Mesodermal cell (in vitro differentiated cells): Measurements from ENCODE around the gene CCDC97.

ENCODE experiments used
- H3K27ac ChIP-seq: 2 replicates; pipeline ENCODE4 v1.7.0; 2013; ENCODE audit warnings: mild to moderate bottlenecking, low read depth, low read length, moderate library complexity; ENCODE audit not compliant: severe bottlenecking
- H3K36me3 ChIP-seq: 2 replicates; pipeline ENCODE4 v1.7.1; 2013; ENCODE audit warnings: mild to moderate bottlenecking, low read length, moderate library complexity; ENCODE audit not compliant: control insufficient read depth, insufficient read depth
- H3K4me1 ChIP-seq: one replicate; pipeline ENCODE4 v1.7.1; 2013; ENCODE audit warnings: mild to moderate bottlenecking, low read length; ENCODE audit not compliant: insufficient read depth, control insufficient read depth, poor library complexity, severe bottlenecking
- H3K4me3 ChIP-seq: 2 replicates; pipeline ENCODE4 v1.7.0; 2013; ENCODE audit warnings: low read length, control low read depth, mild to moderate bottlenecking; ENCODE audit not compliant: insufficient read depth, poor library complexity, severe bottlenecking; ENCODE audit errors: extremely low read depth
- H3K9me3 ChIP-seq: 2 replicates; pipeline ENCODE4 v1.7.1; 2013; ENCODE audit warnings: mild to moderate bottlenecking, low read length, moderate library complexity; ENCODE audit not compliant: control insufficient read depth
- WGBS, 2 experiments: methylation state at CpG; one replicate each; pipeline ENCODE4 v1.1.5; 2013; ENCODE audit warnings: missing lambda C conversion rate in 2 of 2; ENCODE audit not compliant: insufficient coverage in 2 of 2; 5-methylcytosine and 5-hydroxymethylcytosine counted together

Gene CCDC97

DNA sequence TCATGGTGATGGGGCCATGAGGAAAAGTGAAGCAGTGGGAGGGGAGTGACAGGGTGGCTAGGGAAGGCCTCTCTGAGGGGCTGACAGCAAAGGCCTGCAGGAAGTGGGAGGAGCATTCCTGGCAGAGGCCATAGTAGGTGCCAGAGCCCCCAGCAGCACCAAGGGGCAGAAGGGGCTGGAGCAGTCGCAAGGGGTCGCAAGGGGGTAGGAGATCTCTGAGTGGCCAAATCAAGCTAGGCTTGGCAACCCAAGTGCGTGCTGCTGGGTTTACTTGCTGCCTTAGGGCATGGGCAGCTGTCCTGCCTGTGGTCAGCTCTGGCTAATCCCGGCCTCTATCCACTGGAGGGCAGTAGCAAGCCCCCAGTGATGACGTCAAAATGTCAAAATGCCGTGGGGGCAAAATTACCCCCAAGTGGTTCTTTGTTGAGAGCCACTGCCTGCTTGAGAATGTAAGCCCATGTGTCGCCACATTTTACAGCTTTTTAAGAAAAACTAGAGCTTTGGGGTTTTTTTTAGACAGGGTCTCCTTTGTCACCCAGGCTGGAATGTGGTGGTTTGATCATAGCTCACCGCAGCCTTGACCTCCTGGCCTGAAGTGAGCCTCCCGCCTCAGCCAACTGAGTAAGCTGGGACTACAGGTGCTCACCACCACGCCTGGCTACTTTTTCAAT is 11.8 kb downstream of the CCDC97 start:
- Histone ChIP-seq H3K9me3 (no peaks in the 10 kb centered on the region), H3K4me1 (peaks cover 69% of the 10 kb centered on the region), H3K36me3 (peaks cover 59% of the 10 kb centered on the region), H3K27ac (peak overlapping the region; percentile 99), H3K4me3 (no peak overlapping the region)
- WGBS, 2 experiments: 47 to 49% methylated on average over 10 of the region's 10 CpGs

DNA sequence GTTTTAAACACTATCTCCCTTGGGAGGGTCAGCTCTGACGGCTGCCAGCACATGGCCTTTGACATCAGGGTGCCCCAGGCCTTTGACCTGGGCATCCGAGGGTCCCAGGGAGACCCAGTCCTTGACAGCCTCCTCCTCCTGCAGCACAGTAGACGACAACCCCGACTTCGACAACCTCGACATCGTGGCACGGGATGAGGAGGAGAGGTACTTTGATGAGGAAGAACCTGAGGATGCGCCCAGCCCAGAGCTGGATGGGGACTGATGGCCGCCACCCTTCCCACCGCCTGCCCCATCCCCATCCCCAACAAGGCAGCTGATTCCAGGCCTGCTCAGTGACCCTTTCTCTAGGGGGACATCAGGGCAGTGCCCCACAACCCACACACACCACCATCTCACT is 12.5 kb downstream of the CCDC97 start:
- peaks cover 76% of the 10 kb centered on the region for H3K4me1 ChIP-seq
- H3K4me3 ChIP-seq: no peak overlapping the region
- H3K9me3 ChIP-seq: no peaks in the 10 kb centered on the region
- peaks cover 57% of the 10 kb centered on the region for H3K36me3 ChIP-seq
- 87 to 98% methylated on average over 3 to 5 of the region's 11 CpGs for WGBS, 2 experiments
- H3K27ac ChIP-seq: peak overlapping the region; percentile 99

GRCh38 chr19:41323023-41323422 is 13.1 kb downstream of the CCDC97 start:
- H3K27ac ChIP-seq: peak overlapping the region; percentile 99
- 32 to 56% methylated on average over 7 of the region's 7 CpGs for WGBS, 2 experiments
- peaks cover 81% of the 10 kb centered on the region for H3K4me1 ChIP-seq
- H3K36me3 ChIP-seq: peaks cover 56% of the 10 kb centered on the region
- no peaks in the 10 kb centered on the region for H3K9me3 ChIP-seq
- H3K4me3 ChIP-seq: no peak overlapping the region

- peak overlapping the region; percentile 99 for H3K27ac ChIP-seq
- 23 to 30% methylated on average over 2 to 11 of the region's 16 CpGs for WGBS, 2 experiments
- H3K4me1 ChIP-seq: peaks cover 85% of the 10 kb centered on the region
- H3K36me3 ChIP-seq: peaks cover 56% of the 10 kb centered on the region
- no peaks in the 10 kb centered on the region for H3K9me3 ChIP-seq
- H3K4me3 ChIP-seq: no peak overlapping the region
These were observed 13.6 kb downstream of the CCDC97 start for GRCh38 chr19:41323430-41324125.

DNA sequence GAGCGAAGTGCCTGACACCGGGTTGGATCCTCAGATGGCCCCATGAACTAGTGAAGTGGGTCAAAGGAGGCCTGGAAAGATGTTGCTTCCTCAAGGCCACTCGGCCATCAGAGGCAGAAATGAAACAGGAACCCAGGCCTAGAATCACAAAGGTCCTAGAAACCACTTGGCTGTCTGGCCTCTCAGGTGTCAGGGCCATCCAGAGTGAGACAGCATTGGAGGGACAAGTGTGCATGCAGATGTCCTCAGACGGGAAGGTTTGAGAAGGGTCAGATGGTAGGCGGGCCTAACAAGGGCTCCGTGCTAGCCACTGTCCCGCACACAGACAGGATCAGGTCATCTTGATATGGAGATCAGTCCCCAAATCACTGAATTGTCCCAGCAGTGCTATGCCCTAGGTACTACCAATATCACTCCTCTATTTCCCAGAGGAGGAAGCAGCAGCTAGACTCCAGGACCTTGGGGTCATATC is 14.3 kb downstream of the CCDC97 start:
- Histone ChIP-seq H3K9me3 (no peaks in the 10 kb centered on the region), H3K27ac (peak overlapping the region; percentile 99), H3K36me3 (peaks cover 56% of the 10 kb centered on the region), H3K4me1 (peaks cover 91% of the 10 kb centered on the region), H3K4me3 (no peak overlapping the region)
- 51 to 59% methylated on average over 7 of the region's 7 CpGs for WGBS, 2 experiments

GRCh38 chr19:41324921-41325639 is 15.1 kb downstream of the CCDC97 start:
- H3K4me3 ChIP-seq: peak overlapping the region; percentile 22
- H3K36me3 ChIP-seq: peaks cover 52% of the 10 kb centered on the region
- peak overlapping the region; percentile 99 for H3K27ac ChIP-seq
- H3K9me3 ChIP-seq: no peaks in the 10 kb centered on the region
- WGBS, 2 experiments: 0 to 1% methylated on average over 17 of the region's 23 CpGs
- peaks cover 84% of the 10 kb centered on the region for H3K4me1 ChIP-seq

- Histone ChIP-seq H3K27ac (peak overlapping the region; percentile 99), H3K4me3 (peak overlapping the region; percentile 22)
- WGBS, 2 experiments: 0 to 1% methylated on average over 6 to 10 of the region's 10 CpGs
These were observed 15.6 kb downstream of the CCDC97 start for GRCh38 chr19:41325640-41325946.

GRCh38 chr19:41325947-41326706 is 16.2 kb downstream of the CCDC97 start:
- 26 to 29% methylated on average over 24 to 29 of the region's 30 CpGs for WGBS, 2 experiments
- H3K36me3 ChIP-seq: peaks cover 54% of the 10 kb centered on the region
- H3K4me1 ChIP-seq: peaks cover 73% of the 10 kb centered on the region
- no peaks in the 10 kb centered on the region for H3K9me3 ChIP-seq
- peak overlapping the region; percentile 99 for H3K27ac ChIP-seq
- H3K4me3 ChIP-seq: peak overlapping the region; percentile 22

More at GRCh38 chr19:41325640-41325946, 15.6 kb downstream of the CCDC97 start:
- Histone ChIP-seq H3K9me3 (no peaks in the 10 kb centered on the region), H3K36me3 (peaks cover 56% of the 10 kb centered on the region), H3K4me1 (peaks cover 78% of the 10 kb centered on the region)

DNA sequence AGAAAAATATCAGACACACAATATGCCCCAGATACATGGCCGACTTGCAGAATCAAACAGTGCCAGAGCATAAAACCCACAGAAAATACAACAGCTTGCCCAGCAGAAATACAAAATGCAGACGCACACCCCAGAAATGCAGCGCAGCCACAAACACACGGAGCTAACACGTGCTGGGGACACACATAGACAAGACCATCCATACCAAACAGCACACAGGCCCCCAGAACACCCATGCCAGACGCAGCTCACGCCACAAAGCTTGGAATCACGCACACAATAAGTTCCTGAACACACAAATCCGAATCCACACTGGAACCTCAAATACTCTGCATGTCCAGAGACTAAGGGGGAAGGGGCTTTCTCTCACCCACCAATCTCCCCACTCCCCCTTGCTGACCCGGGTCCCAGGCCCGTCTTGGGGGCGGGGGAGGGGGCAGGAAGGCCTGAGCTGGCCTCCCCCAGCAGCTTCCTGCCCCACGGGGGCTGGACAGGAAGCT is 17.2 kb downstream of the CCDC97 start:
- peak overlapping the region; percentile 99 for H3K27ac ChIP-seq
- H3K4me3 ChIP-seq: no peak overlapping the region
- WGBS, 2 experiments: 66 to 78% methylated on average over 5 to 7 of the region's 13 CpGs
- H3K9me3 ChIP-seq: no peaks in the 10 kb centered on the region
- H3K4me1 ChIP-seq: peaks cover 63% of the 10 kb centered on the region
- H3K36me3 ChIP-seq: peaks cover 55% of the 10 kb centered on the region

GRCh38 chr19:41327576-41328156 is 17.7 kb downstream of the CCDC97 start:
- WGBS, 2 experiments: 75 to 79% methylated on average over 21 to 29 of the region's 33 CpGs
- Histone ChIP-seq H3K27ac (peak overlapping the region; percentile 99), H3K4me3 (no peak overlapping the region), H3K4me1 (peaks cover 58% of the 10 kb centered on the region), H3K9me3 (no peaks in the 10 kb centered on the region), H3K36me3 (peaks cover 55% of the 10 kb centered on the region)
